Measurements from ENCODE around the gene PMAIP1. TPM values are rescaled to one million over a fixed set of nuclear protein-coding genes. Genes with fewer than 3 reads are reported as not detected.

PMAIP1 gene
- polyA plus RNA-seq, 1 donor (not counting 4 experiments of a cell fraction or from before 2014, with no cell fraction given): 49.1 TPM

DNA sequence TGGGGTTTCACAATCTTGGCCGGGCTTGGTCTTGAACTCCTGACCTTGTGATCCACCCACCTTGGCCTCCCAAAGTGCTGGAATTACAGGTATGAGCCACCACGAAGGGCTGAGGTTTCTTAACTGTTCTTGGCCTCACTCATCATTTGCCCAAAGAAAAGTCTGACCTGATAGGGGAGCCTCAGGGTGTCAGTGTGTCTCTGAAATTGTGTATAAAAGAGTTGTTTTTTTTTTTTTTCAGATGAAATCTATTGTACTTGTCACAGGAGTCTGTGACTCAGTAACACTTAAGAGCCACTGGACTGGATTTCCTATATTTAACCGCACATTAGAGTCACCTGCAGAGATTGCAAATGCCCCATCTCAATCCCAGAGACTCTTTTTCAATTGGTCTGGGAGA, 16.9 kb downstream of the PMAIP1 start:
- Histone ChIP-seq H3K27me3 (ENCODE audit: control insufficient read depth, extremely low read depth, insufficient read depth, low read length) (no peaks in the 10 kb centered on the region), H3K27ac (ENCODE audit: control insufficient read depth, insufficient read depth, low read length) (peak overlapping the region; percentile 54), H3K79me2 (ENCODE audit: control insufficient read depth, insufficient read depth, low read length) (no peaks in the 10 kb centered on the region), H4K20me1 (ENCODE audit: control insufficient read depth, extremely low read depth, insufficient read depth, low read length) (no peaks in the 10 kb centered on the region), H3K36me3 (ENCODE audit: control insufficient read depth in 2 of 2, extremely low read depth in 1 of 2, insufficient read depth in 2 of 2, low read length in 2 of 2) (no peaks in the 10 kb centered on the region), H3K4me3 (ENCODE audit: control insufficient read depth in 2 of 3, extremely low read depth in 1 of 3, insufficient read depth in 2 of 3, low read depth in 1 of 3, low read length in 3 of 3) (no peak overlapping the region), H3K4me1 (ENCODE audit: control insufficient read depth, extremely low read depth, insufficient read depth, low read length) (peaks cover 29% of the 10 kb centered on the region), H3K4me2 (ENCODE audit: control insufficient read depth, extremely low read depth, insufficient read depth, low read depth, low read length) (peak overlapping the region; percentile 65), H3K9me3 (ENCODE audit: control insufficient read depth, low read depth, low read length) (no peaks in the 10 kb centered on the region), H2AFZ (ENCODE audit: control insufficient read depth, low read length) (no peak overlapping the region), H3K9ac (ENCODE audit: control insufficient read depth, extremely low read depth, insufficient read depth, low read length) (no peak overlapping the region), H3K9me1 (ENCODE audit: control insufficient read depth, extremely low read depth, insufficient read depth, low read length) (no peaks in the 10 kb centered on the region)
- dilution Hi-C loops (cut with MboI; ENCODE audit: extremely low pct_ligation_motif_present, low sequenced_read_pairs): no loop called here
- no peak for TF ChIP-seq CTCF (optimal IDR thresholded peaks at IDR 0.05 in 1 of 3, IDR thresholded peaks at IDR 0.05 in 1 of 3, conservative IDR thresholded peaks at IDR 0.05 in 1 of 3; ENCODE audit: extremely low read depth in 1 of 3, insufficient read depth in 2 of 3, low read length in 3 of 3)
- FAIRE-seq (no peak), DNase-seq (ENCODE audit: low read depth, low spot score) (no peak)

DNA sequence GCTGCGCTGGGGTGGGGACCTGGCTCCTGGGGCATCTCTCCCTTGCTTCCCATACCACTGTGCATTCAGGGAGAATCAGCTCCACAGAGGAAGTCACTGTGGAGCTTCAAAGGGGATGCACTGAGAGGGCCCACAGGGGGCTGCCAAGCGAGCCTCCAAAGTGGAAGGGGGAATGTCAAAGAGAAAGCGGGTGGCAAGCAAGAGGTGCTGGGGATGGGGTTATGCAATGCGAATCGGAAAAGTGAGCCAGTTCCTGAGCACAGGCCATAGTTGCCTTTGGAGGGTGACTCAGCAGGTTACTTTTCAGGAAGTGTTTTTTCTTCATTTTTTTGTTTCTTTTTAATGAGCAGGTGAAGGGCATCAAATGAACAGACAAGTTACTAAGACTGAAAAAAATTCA, 17.6 kb downstream of the PMAIP1 start:
- Histone ChIP-seq H3K27me3 (ENCODE audit: control insufficient read depth, extremely low read depth, insufficient read depth, low read length) (no peaks in the 10 kb centered on the region), H3K27ac (ENCODE audit: control insufficient read depth, insufficient read depth, low read length) (peak overlapping the region; percentile 54), H3K4me1 (ENCODE audit: control insufficient read depth, extremely low read depth, insufficient read depth, low read length) (peaks cover 30% of the 10 kb centered on the region), H3K9me3 (ENCODE audit: control insufficient read depth, low read depth, low read length) (no peaks in the 10 kb centered on the region), H2AFZ (ENCODE audit: control insufficient read depth, low read length) (peak overlapping the region; percentile 48), H3K4me2 (ENCODE audit: control insufficient read depth, extremely low read depth, insufficient read depth, low read depth, low read length) (peak overlapping the region; percentile 65), H3K9me1 (ENCODE audit: control insufficient read depth, extremely low read depth, insufficient read depth, low read length) (no peaks in the 10 kb centered on the region), H3K4me3 (ENCODE audit: control insufficient read depth in 2 of 3, extremely low read depth in 1 of 3, insufficient read depth in 2 of 3, low read depth in 1 of 3, low read length in 3 of 3) (peak overlapping the region in 1 of 3 experiments; percentile 36), H3K36me3 (ENCODE audit: control insufficient read depth in 2 of 2, extremely low read depth in 1 of 2, insufficient read depth in 2 of 2, low read length in 2 of 2) (no peaks in the 10 kb centered on the region), H3K79me2 (ENCODE audit: control insufficient read depth, insufficient read depth, low read length) (no peaks in the 10 kb centered on the region), H4K20me1 (ENCODE audit: control insufficient read depth, extremely low read depth, insufficient read depth, low read length) (no peaks in the 10 kb centered on the region), H3K9ac (ENCODE audit: control insufficient read depth, extremely low read depth, insufficient read depth, low read length) (peak overlapping the region; percentile 22)
- TF ChIP-seq CTCF (optimal IDR thresholded peaks at IDR 0.05 in 1 of 3, IDR thresholded peaks at IDR 0.05 in 1 of 3, conservative IDR thresholded peaks at IDR 0.05 in 1 of 3; ENCODE audit: extremely low read depth in 1 of 3, insufficient read depth in 2 of 3, low read length in 3 of 3) (no peak), EZH2 (IDR thresholded peaks at IDR 0.05; ENCODE audit: low read length) (no peak)
- dilution Hi-C loops (cut with MboI; ENCODE audit: extremely low pct_ligation_motif_present, low sequenced_read_pairs): no loop called here
- DNase-seq (ENCODE audit: low read depth, low spot score): no peak
- peak; percentile 91 for FAIRE-seq
